Measurements from ENCODE around the gene PNMA1.

PNMA1 gene

GRCh38 chr14:73750531-73750901 is 36.3 kb upstream of the PNMA1 start:
- DNase-seq, result no peak

- no peak for DNase-seq
Observed at GRCh38 chr14:73749706-73750530, 35.7 kb upstream of the PNMA1 start.

GRCh38 chr14:73748858-73749357 is 34.7 kb upstream of the PNMA1 start:
- no peak for DNase-seq

GRCh38 chr14:73747379-73748211 is 33.4 kb upstream of the PNMA1 start:
- DNase-seq, result no peak

- DNase-seq, result no peak
Observed at GRCh38 chr14:73746520-73747378, 32.6 kb upstream of the PNMA1 start.

- DNase-seq, result no peak
Observed at GRCh38 chr14:73745571-73746519, 31.7 kb upstream of the PNMA1 start.

GRCh38 chr14:73744874-73745529 is 30.8 kb upstream of the PNMA1 start:
- no peak for DNase-seq

- DNase-seq, result no peak
Observed at GRCh38 chr14:73744175-73744867, 30.1 kb upstream of the PNMA1 start.

GRCh38 chr14:73743431-73743931 is 29.3 kb upstream of the PNMA1 start:
- DNase-seq, result no peak

- no peak for DNase-seq
Observed at GRCh38 chr14:73742520-73743238, 28.5 kb upstream of the PNMA1 start.

- DNase-seq, result no peak
Observed at GRCh38 chr14:73741876-73742519, 27.8 kb upstream of the PNMA1 start.

- DNase-seq, result peak in 1 of 2 donors; percentile 58
Observed at GRCh38 chr14:73741386-73741875, 27.2 kb upstream of the PNMA1 start.

- no peak for DNase-seq
Observed at GRCh38 chr14:73740618-73741326, 26.6 kb upstream of the PNMA1 start.

GRCh38 chr14:73739899-73740617 is 25.9 kb upstream of the PNMA1 start:
- no peak for DNase-seq

GRCh38 chr14:73739174-73739898 is 25.2 kb upstream of the PNMA1 start:
- no peak for DNase-seq

GRCh38 chr14:73738518-73739173 is 24.5 kb upstream of the PNMA1 start:
- DNase-seq, result no peak
